HL-60 (cell line): ENCODE data around the gene TRPM2.

Source experiments
- DNase-seq, 2 experiments: peaks; one replicate each; pipeline ENCODE4 v3.0.0-alpha.2; 2010 to 2020; ENCODE audit warnings: low read depth in 1 of 2, low spot score in 1 of 2
- H3K27ac ChIP-seq: fragments of 250-450 bp; sonication (Bioruptor Pico); replicated peaks from 2 replicates; pipeline ENCODE4 v1.5.1; 2020; ENCODE audit warnings: mild to moderate bottlenecking, moderate library complexity
- H3K27me3 ChIP-seq: fragments of 250-450 bp; sonication (Bioruptor Pico); 2 replicates; pipeline ENCODE4 v1.5.1; 2021; ENCODE audit warnings: mild to moderate bottlenecking, moderate library complexity; ENCODE audit not compliant: insufficient read depth, poor library complexity, severe bottlenecking
- H3K4me3 ChIP-seq: replicated peaks from 2 replicates; pipeline ENCODE4 v1.5.1; 2011; ENCODE audit warnings: mild to moderate bottlenecking, control low read depth, low read length; ENCODE audit not compliant: insufficient read depth
- GABPA ChIP-seq: IDR thresholded peaks from 2 replicates; pipeline ENCODE4 v1.6.1; 2012; ENCODE audit warnings: low read depth
- POLR2AphosphoS5 ChIP-seq: IDR thresholded peaks from 2 replicates; pipeline ENCODE4 v1.6.1; 2012; ENCODE audit warnings: low read depth
- REST ChIP-seq: IDR thresholded peaks from 2 replicates; pipeline ENCODE4 v1.6.1; 2012; ENCODE audit warnings: low read depth; ENCODE audit not compliant: insufficient replicate concordance
- SPI1 ChIP-seq: IDR thresholded peaks from 2 replicates; pipeline ENCODE4 v1.6.1; 2012; ENCODE audit warnings: low read depth, mild to moderate bottlenecking, borderline replicate concordance
- TF ChIP-seq, protein P1 (sequence below): IDR thresholded peaks from one replicate; pipeline ENCODE4 v1.5.1; 2011; ENCODE audit warnings: low read length, control low read depth, inconsistent platforms; ENCODE audit not compliant: insufficient read depth

Gene TRPM2

GRCh38 chr21:44463724-44464123 is 110.3 kb downstream of the TRPM2 start:
- Histone ChIP-seq H3K27ac (no peak overlapping the region), H3K27me3 (no peaks in the 10 kb centered on the region), H3K4me3 (no peak overlapping the region)
- DNase-seq = no peak
- TF ChIP-seq SPI1 = no peak
- no peak for TF ChIP-seq REST

GRCh38 chr21:44464351-44464750 is 110.9 kb downstream of the TRPM2 start:
- Histone ChIP-seq H3K4me3 (no peak overlapping the region), H3K27me3 (no peaks in the 10 kb centered on the region), H3K27ac (no peak overlapping the region)
- TF ChIP-seq, protein P1, sequence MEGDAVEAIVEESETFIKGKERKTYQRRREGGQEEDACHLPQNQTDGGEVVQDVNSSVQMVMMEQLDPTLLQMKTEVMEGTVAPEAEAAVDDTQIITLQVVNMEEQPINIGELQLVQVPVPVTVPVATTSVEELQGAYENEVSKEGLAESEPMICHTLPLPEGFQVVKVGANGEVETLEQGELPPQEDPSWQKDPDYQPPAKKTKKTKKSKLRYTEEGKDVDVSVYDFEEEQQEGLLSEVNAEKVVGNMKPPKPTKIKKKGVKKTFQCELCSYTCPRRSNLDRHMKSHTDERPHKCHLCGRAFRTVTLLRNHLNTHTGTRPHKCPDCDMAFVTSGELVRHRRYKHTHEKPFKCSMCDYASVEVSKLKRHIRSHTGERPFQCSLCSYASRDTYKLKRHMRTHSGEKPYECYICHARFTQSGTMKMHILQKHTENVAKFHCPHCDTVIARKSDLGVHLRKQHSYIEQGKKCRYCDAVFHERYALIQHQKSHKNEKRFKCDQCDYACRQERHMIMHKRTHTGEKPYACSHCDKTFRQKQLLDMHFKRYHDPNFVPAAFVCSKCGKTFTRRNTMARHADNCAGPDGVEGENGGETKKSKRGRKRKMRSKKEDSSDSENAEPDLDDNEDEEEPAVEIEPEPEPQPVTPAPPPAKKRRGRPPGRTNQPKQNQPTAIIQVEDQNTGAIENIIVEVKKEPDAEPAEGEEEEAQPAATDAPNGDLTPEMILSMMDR = no peak
- no peak for TF ChIP-seq GABPA
- no peak for TF ChIP-seq SPI1
- TF ChIP-seq POLR2AphosphoS5 = no peak
- TF ChIP-seq REST = no peak
- no peak for DNase-seq

DNA sequence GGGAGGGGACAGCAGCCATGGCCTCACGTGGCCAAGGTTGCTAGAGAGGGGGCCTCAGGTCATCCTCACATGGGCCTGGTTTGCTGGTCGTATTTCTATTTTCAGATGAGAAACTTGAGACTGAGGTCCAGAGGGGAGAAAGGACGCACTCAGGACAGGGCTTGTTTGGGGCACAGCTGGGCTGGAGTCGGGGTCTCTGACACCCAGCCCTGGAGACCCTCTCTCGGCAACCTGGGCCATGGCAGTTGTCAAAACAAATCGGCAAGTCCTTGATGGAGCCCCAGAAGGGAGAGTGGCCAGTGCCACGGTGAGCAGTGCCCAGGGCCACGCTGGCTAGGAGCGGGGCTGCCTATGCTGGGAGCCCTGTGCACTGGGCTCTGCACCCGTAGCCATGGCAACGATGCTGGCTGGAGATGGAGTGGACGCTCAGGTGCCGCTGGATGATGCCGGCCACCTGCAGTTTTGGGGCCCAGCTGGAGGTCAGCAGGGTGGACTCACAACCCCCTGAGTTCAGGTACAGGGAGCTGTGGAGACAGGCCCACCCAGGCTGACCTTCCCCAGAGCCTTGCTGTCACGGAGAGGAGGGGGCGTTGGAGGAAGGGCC is 113.0 kb downstream of the TRPM2 start:
- no peak overlapping the region for H3K4me3 ChIP-seq
- DNase-seq = no peak
- TF ChIP-seq GABPA (no peak), POLR2AphosphoS5 (no peak), SPI1 (no peak), REST (no peak)
- TF ChIP-seq, protein P1 = no peak
- no peaks in the 10 kb centered on the region for H3K27me3 ChIP-seq
- no peak overlapping the region for H3K27ac ChIP-seq
